GM19452 (cell line): ENCODE results near the gene VSTM2B.

Experiments used
- ATAC-seq: cut with Tn5 transposase; IDR thresholded peaks from one replicate; pipeline ENCODE4 v1.9.1; 2021; ENCODE audit not compliant: unreplicated experiment

Gene VSTM2B

DNA sequence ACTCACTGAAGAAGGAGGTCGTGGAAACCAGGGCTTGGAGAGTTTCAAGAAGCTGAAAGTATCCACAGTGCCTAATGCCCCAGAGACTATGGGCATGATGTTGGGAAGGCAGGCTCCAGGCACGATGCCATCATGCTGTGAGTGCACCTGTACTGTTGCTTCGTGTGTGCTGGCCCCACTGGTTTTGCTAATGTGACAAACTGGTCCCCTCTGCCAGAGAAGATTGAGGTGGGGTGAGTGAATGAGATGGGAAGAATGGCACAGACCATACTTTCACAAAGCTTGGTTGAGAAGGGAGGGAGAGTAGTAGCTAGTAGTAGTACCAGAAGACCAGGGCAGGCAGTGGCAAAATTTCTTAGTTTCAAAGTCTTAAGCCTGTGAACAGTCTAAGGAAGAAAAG, 61.3 kb downstream of the VSTM2B start:
- no peak for ATAC-seq

DNA sequence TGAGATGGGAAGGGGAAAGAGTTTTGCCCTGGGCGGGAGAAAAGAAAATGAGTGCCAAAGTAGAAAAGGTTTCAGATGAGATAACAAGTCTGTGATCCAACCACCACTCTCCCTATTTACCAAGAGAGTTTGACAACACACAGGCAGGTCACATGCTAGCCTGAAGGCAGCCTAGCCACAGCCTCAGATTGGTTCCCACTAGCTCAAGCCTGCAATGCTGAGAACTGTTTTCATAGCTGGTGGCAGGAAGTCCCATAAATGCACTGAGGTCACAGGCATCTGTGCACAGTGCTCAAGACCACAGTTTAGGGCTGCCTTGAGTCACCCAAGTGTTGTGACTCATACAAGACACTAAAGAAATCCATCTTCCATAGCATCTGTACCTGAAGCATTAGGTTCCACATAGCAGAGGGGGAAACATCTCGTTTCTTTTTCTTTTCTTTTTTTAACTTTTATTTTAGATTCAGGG, 61.8 kb downstream of the VSTM2B start:
- no peak for ATAC-seq

DNA sequence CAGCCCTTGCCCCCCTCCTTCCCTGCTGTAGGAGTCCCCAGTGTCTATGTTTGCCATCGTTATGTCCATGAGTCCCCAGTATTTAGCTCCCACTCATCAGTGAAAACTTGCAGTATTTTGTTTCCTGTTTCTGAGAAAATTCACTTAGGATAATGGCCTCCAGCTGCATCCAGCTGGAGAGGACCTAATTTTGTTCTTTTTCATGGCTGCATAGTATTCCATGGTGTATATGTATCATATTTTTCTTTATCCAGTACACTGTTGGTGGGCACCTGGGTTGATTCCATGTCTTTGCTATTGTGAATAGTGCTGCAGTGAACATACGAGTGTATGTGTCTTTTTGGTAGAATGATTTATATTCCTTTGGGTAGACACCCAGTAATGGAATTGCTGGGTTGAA, 62.3 kb downstream of the VSTM2B start:
- no peak for ATAC-seq

DNA sequence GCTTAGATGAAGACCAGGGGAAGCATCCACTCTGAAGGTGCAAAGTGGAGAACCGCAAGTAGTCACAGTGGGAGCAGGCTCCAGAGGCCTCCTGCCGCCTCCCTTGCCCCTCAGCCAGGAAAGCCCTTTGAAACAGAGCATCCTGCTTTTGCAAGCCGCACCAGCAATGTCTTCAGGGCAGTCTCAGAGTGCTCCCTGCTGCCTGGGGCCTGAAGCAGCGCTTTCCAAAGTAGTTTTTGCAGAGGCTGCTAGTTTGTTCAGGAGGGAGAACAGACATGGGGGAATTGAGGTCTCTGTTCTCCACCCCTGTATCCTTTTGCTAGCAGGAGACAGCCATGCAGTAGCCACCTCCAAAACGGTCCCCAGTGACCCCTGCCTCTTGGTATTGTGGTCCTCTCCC, 64.5 kb downstream of the VSTM2B start:
- ATAC-seq, result no peak

DNA sequence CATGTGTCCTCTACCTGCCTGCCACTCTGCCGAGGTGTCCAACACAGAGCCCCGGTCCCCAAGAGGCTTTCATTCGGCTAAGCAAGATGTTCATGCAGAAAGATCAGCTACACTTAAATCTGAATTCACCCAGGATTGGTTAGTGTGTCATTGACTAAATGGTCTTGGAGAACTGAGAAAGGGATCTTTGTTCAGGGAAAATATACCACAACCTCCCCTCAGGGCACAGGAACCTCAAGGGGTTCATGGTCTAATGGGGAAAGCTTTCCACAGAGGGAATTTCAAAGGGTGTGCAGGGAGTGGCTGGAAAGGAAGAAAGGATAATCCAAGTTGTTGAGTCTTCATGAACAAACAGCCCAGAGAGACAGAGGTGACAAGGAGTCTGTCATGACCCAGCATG, 65.9 kb downstream of the VSTM2B start:
- ATAC-seq, result no peak

DNA sequence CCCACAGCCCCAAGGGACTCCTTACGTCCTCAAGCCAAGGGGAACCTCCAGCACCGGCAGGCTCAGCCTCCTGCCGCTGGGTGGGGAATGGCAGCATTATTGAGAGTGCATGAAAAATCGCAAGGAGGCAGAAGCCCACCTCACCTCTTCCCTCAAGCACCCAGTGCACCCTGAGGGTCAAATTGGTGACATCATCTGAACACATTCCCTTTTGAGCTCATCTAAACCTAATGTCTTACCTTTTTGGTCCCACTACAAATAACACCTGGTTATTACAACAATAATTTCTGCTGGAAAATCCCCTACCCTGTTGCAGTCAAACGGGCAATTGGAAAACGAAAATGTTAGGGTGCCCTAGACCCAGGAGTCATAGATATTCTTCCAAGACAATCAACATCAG, 68.1 kb downstream of the VSTM2B start:
- no peak for ATAC-seq

DNA sequence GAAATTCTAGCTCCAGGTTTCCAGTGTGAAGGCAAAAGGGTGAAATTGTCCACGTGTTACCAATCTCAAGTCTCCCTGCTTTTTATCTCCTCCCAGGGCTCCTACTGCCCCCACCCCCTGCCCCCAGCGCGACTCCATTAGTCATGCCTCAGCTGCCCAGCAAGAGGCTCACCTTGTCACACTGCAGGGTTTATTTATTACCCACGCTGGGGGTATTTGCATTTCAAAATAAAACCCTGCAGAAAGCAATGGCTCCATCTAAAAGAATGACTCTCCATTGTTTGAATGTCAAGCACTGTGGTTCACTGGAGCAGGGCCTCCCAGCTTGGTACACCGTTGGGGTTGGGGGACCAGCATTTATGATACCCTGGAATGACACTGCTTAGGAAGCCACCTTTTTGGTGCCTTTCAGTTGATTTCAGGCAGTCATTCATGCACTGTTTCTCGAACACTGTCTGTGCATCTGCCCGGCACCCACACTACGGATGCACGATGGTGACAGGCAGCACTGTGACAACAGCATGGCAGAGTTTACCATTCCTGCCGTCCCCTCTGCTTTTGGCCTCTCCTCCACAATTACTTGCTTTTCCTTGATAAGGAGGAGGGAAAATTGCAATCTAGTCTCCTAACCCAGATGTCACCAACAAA, 70.4 kb downstream of the VSTM2B start:
- ATAC-seq, result no peak

DNA sequence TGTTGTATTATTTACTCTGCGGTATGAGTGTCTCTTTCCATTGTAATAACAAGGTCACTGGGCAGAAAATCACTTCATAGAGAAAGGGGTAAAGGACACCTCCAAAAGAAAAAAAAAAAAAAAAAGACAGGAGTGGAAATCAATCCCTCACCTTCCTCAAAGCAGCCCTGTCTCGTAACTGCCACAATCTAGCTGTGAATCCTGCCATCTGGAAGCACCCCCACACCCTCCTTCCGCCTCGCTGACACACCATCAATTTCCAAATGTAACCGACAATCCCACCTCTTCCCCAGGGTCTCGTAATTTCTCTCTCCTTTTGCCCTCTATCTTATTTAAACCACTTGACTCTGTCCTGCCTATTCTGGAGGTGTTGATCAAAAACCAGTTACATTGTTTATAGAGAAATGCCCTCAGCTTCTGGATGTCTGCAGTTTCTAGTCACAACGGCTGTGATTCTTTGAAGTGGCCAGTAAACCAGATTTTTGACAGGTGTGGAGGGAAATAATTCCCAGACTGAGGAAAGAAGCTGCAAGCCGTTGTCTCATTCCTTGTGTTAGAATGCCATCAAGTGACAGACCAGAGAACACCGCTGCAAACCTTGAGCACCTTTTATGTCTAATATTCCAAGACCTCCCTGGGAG, 71.2 kb downstream of the VSTM2B start:
- ATAC-seq, result no peak

DNA sequence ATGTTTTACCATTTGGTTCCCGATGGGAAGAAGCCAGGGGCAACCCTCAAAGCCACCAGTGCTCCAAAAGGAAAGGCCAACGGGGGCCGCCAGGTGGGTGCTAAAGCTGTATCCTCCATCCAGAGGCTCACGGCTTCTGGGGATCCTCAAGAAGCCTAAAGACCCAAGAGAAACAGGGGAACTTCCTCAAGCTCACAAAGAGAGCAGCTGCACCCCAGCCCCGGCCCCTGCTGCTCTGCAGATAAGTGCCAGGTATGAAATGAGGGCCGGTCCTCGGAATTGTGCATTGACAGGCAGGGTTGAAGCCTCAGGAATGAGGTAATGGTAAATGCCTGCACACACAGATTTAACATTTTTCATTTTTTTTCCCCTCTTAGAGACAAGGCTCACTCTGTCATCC, 72.2 kb downstream of the VSTM2B start:
- no peak for ATAC-seq

DNA sequence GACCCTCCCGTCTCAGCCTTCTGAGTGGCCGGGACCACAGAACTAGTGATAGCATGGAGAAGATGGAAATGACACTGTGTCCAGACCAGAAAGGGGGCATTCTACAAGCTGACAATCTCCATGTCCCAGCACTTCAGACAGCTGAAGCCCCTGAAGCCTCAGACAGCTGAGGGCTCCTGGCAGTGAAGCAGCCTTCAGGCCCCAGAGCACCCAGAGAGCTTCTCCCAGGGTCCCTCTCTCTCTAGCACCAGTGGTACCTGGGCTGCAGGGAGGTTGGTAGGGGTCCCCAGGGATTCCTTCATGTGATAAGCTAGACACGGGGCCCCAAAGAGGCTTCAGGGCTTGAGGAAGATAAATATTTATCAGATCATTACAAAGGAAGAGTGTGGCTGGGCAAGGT, 72.7 kb downstream of the VSTM2B start:
- no peak for ATAC-seq

DNA sequence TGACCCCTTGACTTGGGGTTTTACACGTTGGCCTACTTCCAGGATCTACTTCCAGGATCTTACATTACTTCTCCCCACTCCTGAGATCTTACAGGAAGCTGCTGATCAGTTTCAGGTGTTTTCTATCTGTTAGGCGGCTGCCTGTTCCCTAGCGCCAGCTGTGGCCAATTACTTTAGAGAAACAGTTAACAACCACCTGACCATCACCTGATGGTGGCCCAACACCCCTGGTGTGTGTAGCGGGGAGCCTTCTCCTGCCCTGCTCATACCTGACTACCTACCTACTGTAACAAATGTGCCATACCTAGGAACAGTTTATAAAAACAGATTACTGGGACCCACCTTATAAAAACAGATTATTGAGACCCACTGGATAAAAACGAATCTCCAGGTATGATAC, 77.5 kb downstream of the VSTM2B start:
- ATAC-seq, result no peak

DNA sequence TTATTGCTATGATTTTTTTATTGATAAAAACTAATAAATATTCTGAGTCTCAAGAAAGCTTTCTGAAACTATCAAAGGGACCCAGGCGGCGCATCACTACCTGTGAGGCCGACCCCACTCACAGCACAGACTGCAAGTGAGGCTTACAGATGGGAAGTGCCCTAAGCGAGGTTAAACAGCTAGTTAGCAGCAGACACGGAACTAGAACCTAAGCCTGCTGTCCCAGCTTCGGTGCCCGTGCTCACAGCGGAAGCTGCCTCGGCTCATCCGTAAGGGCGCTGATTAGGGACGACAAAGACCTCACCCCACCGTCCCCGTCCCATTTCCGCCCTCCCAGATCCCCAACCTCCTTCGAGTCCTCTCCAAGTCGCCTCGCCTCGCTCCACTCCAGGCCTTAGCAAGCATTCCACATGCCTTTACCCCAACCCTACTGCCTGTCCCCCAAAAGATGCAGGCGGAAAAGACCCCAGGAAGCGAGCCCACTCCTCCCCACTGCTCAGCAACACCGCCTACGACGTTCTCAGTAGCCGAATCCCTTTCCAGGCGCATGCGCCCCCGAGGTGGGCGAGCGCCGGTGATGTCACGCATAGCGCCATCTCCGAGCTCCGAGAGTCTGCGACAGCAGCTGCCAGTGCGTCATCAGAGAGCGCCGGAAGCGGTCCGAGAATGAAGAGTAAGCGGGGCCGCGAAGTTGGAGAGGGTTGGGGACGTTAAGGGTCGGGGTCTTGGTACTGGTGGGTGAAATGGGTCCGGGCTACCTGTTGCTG, 80.0 kb downstream of the VSTM2B start, which contains the start of gene POP4:
Gene POP4, plus strand, starts transcription at position 631 of the 767 bp plus-strand sequence. Its CDS starts 36 bp downstream, at position 667.
- peak; percentile 52 for ATAC-seq

DNA sequence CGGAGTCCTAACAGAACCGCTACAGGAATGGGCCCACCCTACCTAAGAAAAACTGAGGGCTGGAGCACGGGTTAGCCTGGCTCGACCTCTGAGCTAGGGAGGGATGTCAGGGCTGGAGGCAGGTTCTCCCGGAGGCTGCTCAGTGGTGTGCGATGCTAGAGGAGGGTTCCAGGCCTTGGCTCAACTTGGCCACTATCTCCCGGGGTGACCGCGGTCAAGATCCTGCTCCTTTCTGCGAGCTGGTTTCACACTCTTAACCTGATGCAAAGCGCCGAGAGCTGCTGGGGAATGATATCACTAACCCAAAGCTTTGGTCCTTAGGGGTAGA, 80.6 kb downstream of the VSTM2B start:
- peak; percentile 4 for ATAC-seq

DNA sequence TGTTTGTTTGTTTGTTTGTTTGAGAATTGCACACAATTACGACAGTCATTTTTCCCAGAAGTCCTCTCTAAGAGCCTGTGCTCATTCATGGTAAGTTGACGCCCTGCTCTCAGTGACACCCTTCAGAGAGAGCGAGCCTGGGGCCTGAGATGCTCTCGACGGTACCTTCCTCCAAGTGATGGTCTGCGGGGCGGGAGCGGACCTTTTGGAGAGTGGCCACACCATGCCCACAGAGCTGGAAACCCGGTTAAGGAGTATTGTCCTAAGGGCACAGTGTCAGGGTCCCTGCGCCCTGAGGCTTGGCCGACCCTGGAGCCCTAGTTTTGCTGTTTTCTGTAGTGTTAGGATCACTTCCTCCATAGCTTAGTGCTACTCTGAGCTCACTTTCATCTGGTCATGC, 83.8 kb downstream of the VSTM2B start:
- ATAC-seq, result no peak

DNA sequence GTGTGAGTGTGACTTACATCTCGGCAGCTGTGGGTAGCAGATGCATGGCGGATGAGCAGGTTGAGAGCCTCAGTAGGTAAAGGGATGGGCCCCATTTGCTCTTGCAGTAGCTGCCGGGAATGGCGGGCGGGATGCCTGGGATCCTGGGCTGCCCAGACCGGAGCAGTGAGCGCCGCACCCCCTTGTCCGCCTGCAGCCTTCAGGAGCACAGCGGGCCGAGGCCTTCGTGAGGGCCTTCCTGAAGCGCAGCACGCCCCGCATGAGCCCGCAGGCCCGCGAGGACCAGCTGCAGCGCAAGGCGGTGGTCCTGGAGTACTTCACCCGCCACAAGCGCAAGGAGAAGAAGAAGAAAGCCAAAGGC, 84.4 kb downstream of the VSTM2B start:
- ATAC-seq, result no peak

DNA sequence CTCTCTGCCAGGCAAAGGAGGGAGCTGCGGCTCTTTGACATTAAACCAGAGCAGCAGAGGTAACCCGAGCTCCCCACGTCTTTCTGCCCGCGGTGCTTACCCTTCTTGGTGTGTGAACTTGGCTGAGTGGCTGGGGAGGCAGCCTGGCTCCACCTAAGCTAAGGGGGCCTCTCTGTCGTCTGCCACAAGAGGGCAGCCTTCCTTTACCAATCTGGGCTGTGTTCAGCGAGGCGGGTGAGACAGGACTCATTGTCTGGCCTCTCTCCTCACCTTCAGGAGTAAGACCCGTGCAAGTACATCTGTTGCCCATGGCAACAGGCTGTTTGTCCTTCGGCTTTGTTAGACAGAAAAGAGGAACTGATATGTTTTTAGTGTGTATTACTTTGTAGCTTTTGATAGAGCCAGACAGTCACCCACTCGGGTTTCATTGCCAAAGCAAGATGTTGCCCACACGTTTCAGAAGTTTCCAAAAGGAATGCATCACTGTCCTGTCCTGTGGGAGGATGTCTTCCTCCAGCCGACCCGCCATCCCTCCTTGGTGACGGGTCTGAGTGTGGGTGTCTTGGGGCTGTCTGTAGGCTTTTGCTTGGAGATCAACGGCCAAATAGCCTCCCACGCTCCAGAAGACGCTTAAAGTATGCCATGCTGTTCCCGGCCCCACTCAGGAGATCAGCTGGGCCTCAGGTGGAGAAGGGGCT, 84.9 kb downstream of the VSTM2B start:
- ATAC-seq, result peak; percentile 85

DNA sequence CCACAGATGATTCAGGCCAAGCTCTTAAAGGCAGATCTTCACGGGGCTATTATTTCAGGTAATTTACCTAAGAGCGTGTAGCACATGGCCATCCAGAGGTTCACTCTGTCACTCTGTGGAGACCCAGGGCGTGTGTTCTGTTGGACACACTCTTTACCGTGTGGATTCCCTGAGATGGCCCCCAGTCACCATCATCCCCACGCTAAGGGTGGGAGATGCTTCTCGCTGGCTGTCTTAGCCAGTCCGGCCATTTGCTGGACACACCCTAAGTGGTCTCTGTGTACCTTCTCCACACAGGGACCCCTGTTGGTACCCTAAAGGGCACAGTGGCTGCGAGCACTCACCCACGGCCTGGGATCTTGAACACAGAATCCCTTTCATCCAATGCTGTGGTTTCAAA, 86.3 kb downstream of the VSTM2B start:
- ATAC-seq, result no peak

DNA sequence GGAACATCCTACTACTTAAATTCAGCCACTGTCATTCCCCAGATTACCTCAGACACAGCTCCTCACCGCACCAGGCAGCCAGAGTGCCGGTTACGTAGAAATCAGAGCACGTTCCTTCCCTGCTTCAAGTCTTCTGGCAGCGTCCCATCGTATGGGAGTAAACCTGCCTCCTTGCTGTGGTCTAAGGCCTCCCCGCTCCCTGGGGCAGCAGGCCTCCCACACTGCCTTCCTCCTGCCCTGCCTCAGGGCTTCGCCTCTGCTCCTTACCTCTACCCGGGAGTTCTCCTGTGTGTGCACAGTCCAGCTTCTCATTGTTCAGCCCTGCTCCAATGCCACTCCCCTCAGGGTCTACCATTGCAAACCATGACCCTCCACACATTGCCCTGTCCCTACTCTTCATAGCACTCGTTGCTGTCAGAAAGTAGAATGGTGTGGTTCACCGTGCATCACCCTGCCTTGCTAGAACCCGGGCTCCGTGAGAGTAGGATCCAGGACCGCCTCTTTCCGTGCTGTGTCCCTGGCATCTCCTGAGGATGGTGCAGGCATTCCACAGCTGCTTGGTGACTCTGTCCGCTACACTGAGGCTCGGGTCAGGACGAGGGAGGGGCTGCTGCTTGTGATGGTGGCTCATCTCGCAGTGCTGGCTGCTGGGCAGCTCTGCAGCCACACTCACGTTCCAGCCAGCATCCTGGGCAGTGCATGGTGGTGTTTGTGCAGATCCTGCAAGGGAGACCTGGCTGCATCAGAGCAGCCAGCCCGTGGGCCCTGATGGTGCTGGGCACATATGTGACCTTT, 87.2 kb downstream of the VSTM2B start:
- no peak for ATAC-seq

DNA sequence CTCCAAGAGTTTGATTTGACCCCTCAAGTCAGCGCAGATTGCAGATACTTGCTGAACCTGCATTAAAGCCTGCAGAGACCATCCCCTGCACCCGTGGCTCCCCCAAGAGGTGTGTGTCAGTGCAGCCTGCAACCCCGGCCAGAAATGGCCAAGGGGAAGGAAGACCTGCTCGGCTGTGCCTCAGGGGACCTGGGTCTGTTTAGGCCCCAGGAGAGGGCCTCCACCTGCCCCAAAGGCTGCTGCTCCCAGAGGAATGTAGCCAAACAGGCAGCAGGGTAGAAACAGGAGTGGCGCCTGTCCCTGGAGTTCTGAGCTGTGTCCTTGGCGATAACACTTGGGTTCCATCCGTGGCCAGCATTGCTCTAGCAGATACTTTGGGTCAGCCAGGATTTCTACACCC, 88.3 kb downstream of the VSTM2B start:
- ATAC-seq, result no peak
